ENCODE data around the gene PEMT. TPM values are rescaled to one million over a fixed set of nuclear protein-coding genes. Genes with fewer than 3 reads are reported as not detected.

The PEMT gene
- total and polyA plus RNA-seq, 9 of the 15 experiments (the other 6 are each of a cell fraction or from before 2014, with no cell fraction given), result 1.4 to 36.4 (median 13.6) TPM

GRCh38 chr17:17591355-17592298 lies at the start of gene PEMT (continued):
- peak; percentile 97 for TF ChIP-seq ZNF644 (tag; IDR thresholded peaks at IDR 0.05; ENCODE audit: low read depth)
- TF ChIP-seq ARID2 (IDR thresholded peaks at IDR 0.05), result no peak
- peak; percentile 77; the same call in 1 of the 2 replicates for TF ChIP-seq MTA3 (IDR thresholded peaks at IDR 0.05; ENCODE audit: borderline replicate concordance)
- peak in 1 of 2 experiments; percentile 55; a peak in 1 of 4 replicates for TF ChIP-seq KDM4B (IDR thresholded peaks at IDR 0.05; ENCODE audit: borderline replicate concordance in 2 of 2, low read depth in 1 of 2)
- TF ChIP-seq E2F5 (CRISPR knock-in tag; IDR thresholded peaks at IDR 0.05), result no peak
- no peak for TF ChIP-seq MTF1 (CRISPR knock-in tag; IDR thresholded peaks at IDR 0.05; ENCODE audit: borderline replicate concordance)
- TF ChIP-seq BCL6 (CRISPR knock-in tag; IDR thresholded peaks at IDR 0.05), result 0 out of 2 replicates have a peak, but pooled peaks have one; percentile 42
- peak in 1 of 2 experiments; percentile 68; a peak in 3 of 4 replicates for TF ChIP-seq TEAD1 (CRISPR knock-in tag; IDR thresholded peaks at IDR 0.05)
- no peak for TF ChIP-seq ZNF445 (CRISPR knock-in tag; IDR thresholded peaks at IDR 0.05; ENCODE audit: low read depth)
- TF ChIP-seq CHAMP1 (IDR thresholded peaks at IDR 0.05), result 0 out of 2 replicates have a peak, but pooled peaks have one; percentile 14
- TF ChIP-seq CCAR2 (IDR thresholded peaks at IDR 0.05; ENCODE audit: low read depth, low read length), result no peak
- TF ChIP-seq ZNF12 (CRISPR knock-in tag; IDR thresholded peaks at IDR 0.05), result 0 out of 2 replicates have a peak, but pooled peaks have one; percentile 42
- no peak for TF ChIP-seq ZNF174 (CRISPR knock-in tag; IDR thresholded peaks at IDR 0.05)
- no peak for TF ChIP-seq PCBP1 (IDR thresholded peaks at IDR 0.05; ENCODE audit: low read depth, low read length, poor library complexity, severe bottlenecking)
- no peak for TF ChIP-seq TSC22D4 (tag; IDR thresholded peaks at IDR 0.05)
- no peak for TF ChIP-seq FOXA1 (IDR thresholded peaks at IDR 0.05; ENCODE audit: borderline replicate concordance)
- no peak for TF ChIP-seq SMARCA5 (IDR thresholded peaks at IDR 0.05)
- TF ChIP-seq KDM5B (IDR thresholded peaks at IDR 0.05; ENCODE audit: insufficient replicate concordance, low read depth, low read length), result peak; percentile 71
- no peak for TF ChIP-seq ETS2 (tag; IDR thresholded peaks at IDR 0.05; ENCODE audit: borderline replicate concordance, poor library complexity, severe bottlenecking)
- no peak for TF ChIP-seq HDAC2 (IDR thresholded peaks at IDR 0.05)
- TF ChIP-seq CC2D1A (IDR thresholded peaks at IDR 0.05), result peak; percentile 98

Measured in K562 (cell line).